Measurements from ENCODE around the gene TEX261.
"Not testable (repeated sequence)": the region's sequence is repeated elsewhere in the genome, so short reads cannot be mapped to it uniquely, and the experiment has no call there.

Gene TEX261

GRCh38 chr2:71001981-71002570, 7.4 kb upstream of the TEX261 start:
- DNase-seq: peak in 1 of 42 donors; percentile 14
- intact Hi-C loops (cut with DNase I): loop anchor here (5.0 kb wide), 1 partner anchor 65 kb away; the partner anchor contains the start of gene NAGK

- intact Hi-C loops (cut with DNase I): loop anchor here (5.0 kb wide), 1 partner anchor 66 kb away; the partner anchor contains the start of gene NAGK
- no peak for DNase-seq
Observed at GRCh38 chr2:71001592-71001927, 6.9 kb upstream of the TEX261 start.

- intact Hi-C loops (cut with DNase I): loop anchor here (5.0 kb wide), 1 partner anchor 66 kb away; the partner anchor contains the start of gene NAGK
- peak; percentile 55 to 89 (median 78) for DNase-seq
Observed at GRCh38 chr2:71000780-71001591, 6.3 kb upstream of the TEX261 start.

GRCh38 chr2:70999931-71000330, 5.3 kb upstream of the TEX261 start:
- peak in 4 of 42 donors; percentile 1 to 27 (median 14) for DNase-seq
- intact Hi-C loops (cut with DNase I): loop anchor here (5.0 kb wide), 1 partner anchor 67 kb away; the partner anchor contains the start of gene NAGK

GRCh38 chr2:70999362-70999761, 4.7 kb upstream of the TEX261 start:
- DNase-seq: peak in 3 of 42 donors; percentile 1 to 11 (median 2)
- intact Hi-C loops (cut with DNase I): no loop called here

- intact Hi-C loops (cut with DNase I): not testable (repeated sequence)
Observed at GRCh38 chr2:70998885-70999284, 4.2 kb upstream of the TEX261 start.

GRCh38 chr2:70995426-70995729, 705 bp upstream of the TEX261 start:
- intact Hi-C loops (cut with DNase I): no loop called here
- DNase-seq: peak in 26 of 42 donors; percentile 17 to 71 (median 37)

More at GRCh38 chr2:70998885-70999284, 4.2 kb upstream of the TEX261 start:
- peak in 1 of 42 donors; percentile 8 for DNase-seq

- intact Hi-C loops (cut with DNase I): no loop called here
- DNase-seq: peak in 6 of 42 donors; percentile 9 to 47 (median 20)
Observed at GRCh38 chr2:70994009-70994698, 519 bp downstream of the TEX261 start.

- intact Hi-C loops (cut with DNase I): no loop called here
- peak in 2 of 42 donors; percentile 18 to 21 for DNase-seq
Observed at GRCh38 chr2:70992945-70993853, 1.5 kb downstream of the TEX261 start.

- intact Hi-C loops (cut with DNase I): no loop called here
- DNase-seq: peak in 1 of 42 donors; percentile 23
Observed at GRCh38 chr2:70991742-70992141, 2.9 kb downstream of the TEX261 start.

- intact Hi-C loops (cut with DNase I): no loop called here
- DNase-seq: peak in 3 of 42 donors; percentile 7 to 30 (median 15)
Observed at GRCh38 chr2:70991142-70991541, 3.5 kb downstream of the TEX261 start.

- intact Hi-C loops (cut with DNase I): no loop called here
- peak in 4 of 42 donors; percentile 6 to 23 (median 13) for DNase-seq
Observed at GRCh38 chr2:70990216-70990615, 4.5 kb downstream of the TEX261 start.

GRCh38 chr2:70988726-70989648, 5.7 kb downstream of the TEX261 start:
- peak in 6 of 42 donors; percentile 2 to 29 (median 14) for DNase-seq
- intact Hi-C loops (cut with DNase I): no loop called here

- intact Hi-C loops (cut with DNase I): no loop called here
- peak in 8 of 42 donors; percentile 5 to 34 (median 16) for DNase-seq
Observed at GRCh38 chr2:70988151-70988550, 6.5 kb downstream of the TEX261 start.

- intact Hi-C loops (cut with DNase I): no loop called here
Observed at GRCh38 chr2:70987386-70987785, 7.3 kb downstream of the TEX261 start.

GRCh38 chr2:70986499-70987189, 8.0 kb downstream of the TEX261 start:
- intact Hi-C loops (cut with DNase I): no loop called here
- DNase-seq: peak in 5 of 42 donors; percentile 1 to 22 (median 10)

More at GRCh38 chr2:70987386-70987785, 7.3 kb downstream of the TEX261 start:
- peak in 2 of 42 donors; percentile 7 to 15 for DNase-seq

GRCh38 chr2:70985956-70986355, 8.7 kb downstream of the TEX261 start:
- peak in 3 of 42 donors; percentile 7 to 13 (median 9) for DNase-seq
- intact Hi-C loops (cut with DNase I): no loop called here
